Measurements from ENCODE around the gene TNFRSF17. TPM values are rescaled to one million over a fixed set of nuclear protein-coding genes. Genes with fewer than 3 reads are reported as not detected.
"Not testable (repeated sequence)": the region's sequence is repeated elsewhere in the genome, so short reads cannot be mapped to it uniquely, and the experiment has no call there.

The TNFRSF17 gene
- total RNA-seq, 1 donor from 2014 or later: not detected

GRCh38 chr16:11957591-11958395, 7.2 kb upstream of the TNFRSF17 start:
- H3K9me3 ChIP-seq (ENCODE audit: low read depth): no peaks in the 10 kb centered on the region
- H3K4me1 Mint-ChIP-seq: no peaks in the 10 kb centered on the region
- H3K36me3 Mint-ChIP-seq: peaks cover 3% of the 10 kb centered on the region
- no peak overlapping the region for H3K4me2 ChIP-seq
- H3K9ac ChIP-seq: no peak overlapping the region
- H3K27ac Mint-ChIP-seq: no peak overlapping the region
- no peak overlapping the region for H3K4me3 Mint-ChIP-seq
- H3K79me2 ChIP-seq (ENCODE audit: low read depth): no peaks in the 10 kb centered on the region
- no peaks in the 10 kb centered on the region for H3K27me3 ChIP-seq
- H3K9me3 Mint-ChIP-seq: no peaks in the 10 kb centered on the region
- no peaks in the 10 kb centered on the region for H3K36me3 ChIP-seq
- no peak for DNase-seq (ENCODE audit: low spot score)
- no peaks in the 10 kb centered on the region for H4K20me1 ChIP-seq (ENCODE audit: low read depth)
- H3K27ac ChIP-seq: no peak overlapping the region
- H2AFZ ChIP-seq (replicated peaks): no peak overlapping the region
- no peak for TF ChIP-seq EZH2 (IDR thresholded peaks at IDR 0.05)
- TF ChIP-seq EZH2phosphoT487 (IDR thresholded peaks at IDR 0.05): no peak
- no peak for TF ChIP-seq CTCF (IDR thresholded peaks at IDR 0.05)
- peaks cover 5% of the 10 kb centered on the region for H3K27me3 Mint-ChIP-seq (ENCODE audit: insufficient read depth, low read depth)
- H3K4me3 ChIP-seq: no peak overlapping the region
- H3F3A ChIP-seq (ENCODE audit: low read depth): no peaks in the 10 kb centered on the region
- H3K4me1 ChIP-seq: no peaks in the 10 kb centered on the region

- not testable (repeated sequence) for H3K27ac ChIP-seq; H2AFZ ChIP-seq (replicated peaks); H3K4me1 Mint-ChIP-seq; H3K4me1 ChIP-seq; H3K4me3 ChIP-seq; H3K9ac ChIP-seq; H3K79me2 ChIP-seq (ENCODE audit: low read depth); H3K4me3 Mint-ChIP-seq; H4K20me1 ChIP-seq (ENCODE audit: low read depth); H3K27ac Mint-ChIP-seq; H3F3A ChIP-seq (ENCODE audit: low read depth); DNase-seq (ENCODE audit: low spot score); H3K36me3 Mint-ChIP-seq; H3K9me3 Mint-ChIP-seq; H3K36me3 ChIP-seq; H3K27me3 Mint-ChIP-seq (ENCODE audit: insufficient read depth, low read depth); H3K9me3 ChIP-seq (ENCODE audit: low read depth); H3K27me3 ChIP-seq; H3K4me2 ChIP-seq
Measured at GRCh38 chr16:11962457-11962856, 2.6 kb upstream of the TNFRSF17 start.

DNA sequence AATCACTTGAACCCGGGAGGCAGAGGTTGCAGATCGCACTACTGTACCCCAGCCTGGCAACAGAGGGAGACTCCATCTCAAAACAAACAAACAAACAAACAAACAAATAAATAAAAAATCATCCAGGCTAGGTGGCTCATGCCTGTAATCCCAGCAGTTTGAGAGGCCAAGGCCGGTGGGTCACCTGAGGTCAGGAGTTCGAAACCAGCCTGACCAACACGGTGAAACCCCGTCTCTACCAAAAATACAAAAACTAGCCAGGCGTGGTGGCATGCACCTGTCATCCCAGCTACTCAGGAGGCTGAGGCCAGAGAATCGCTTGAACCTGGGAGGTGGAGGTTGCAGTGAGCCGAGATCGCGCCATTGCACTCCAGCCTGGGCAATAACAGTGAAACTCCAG, 2.0 kb upstream of the TNFRSF17 start:
- H3K4me3 Mint-ChIP-seq; H3K36me3 ChIP-seq; H3K79me2 ChIP-seq (ENCODE audit: low read depth); H3K4me1 Mint-ChIP-seq; H3K27ac Mint-ChIP-seq; H4K20me1 ChIP-seq (ENCODE audit: low read depth); H3K9me3 Mint-ChIP-seq; H3K27ac ChIP-seq; H3K27me3 ChIP-seq; H3K27me3 Mint-ChIP-seq (ENCODE audit: insufficient read depth, low read depth); H3F3A ChIP-seq (ENCODE audit: low read depth); H3K4me3 ChIP-seq; DNase-seq (ENCODE audit: low spot score); H2AFZ ChIP-seq (replicated peaks); H3K4me2 ChIP-seq; H3K9ac ChIP-seq; H3K4me1 ChIP-seq; H3K36me3 Mint-ChIP-seq; H3K9me3 ChIP-seq (ENCODE audit: low read depth): not testable (repeated sequence)

- no peak overlapping the region for H3K27ac Mint-ChIP-seq
Measured at GRCh38 chr16:11963706-11964105, 1.3 kb upstream of the TNFRSF17 start.

More at GRCh38 chr16:11963706-11964105, 1.3 kb upstream of the TNFRSF17 start:
- no peak for TF ChIP-seq EZH2 (IDR thresholded peaks at IDR 0.05)
- TF ChIP-seq CTCF (IDR thresholded peaks at IDR 0.05): no peak
- TF ChIP-seq EZH2phosphoT487 (IDR thresholded peaks at IDR 0.05): no peak
- Mint-ChIP-seq H3K9me3 (no peaks in the 10 kb centered on the region), H3K4me3 (no peak overlapping the region), H3K27me3 (ENCODE audit: insufficient read depth, low read depth) (no peaks in the 10 kb centered on the region), H3K36me3 (no peaks in the 10 kb centered on the region), H3K4me1 (peaks cover 2% of the 10 kb centered on the region)
- no peak overlapping the region for H3K9ac ChIP-seq
- no peak overlapping the region for H3K27ac ChIP-seq
- no peak overlapping the region for H2AFZ ChIP-seq (replicated peaks)
- H3K9me3 ChIP-seq (ENCODE audit: low read depth): no peaks in the 10 kb centered on the region
- H3K36me3 ChIP-seq: no peaks in the 10 kb centered on the region
- H3K27me3 ChIP-seq: no peaks in the 10 kb centered on the region
- no peak overlapping the region for H3K4me3 ChIP-seq
- H4K20me1 ChIP-seq (ENCODE audit: low read depth): no peaks in the 10 kb centered on the region
- no peaks in the 10 kb centered on the region for H3K4me1 ChIP-seq
- no peak overlapping the region for H3K4me2 ChIP-seq
- peaks cover 4% of the 10 kb centered on the region for H3F3A ChIP-seq (ENCODE audit: low read depth)
- DNase-seq (ENCODE audit: low spot score): no peak
- H3K79me2 ChIP-seq (ENCODE audit: low read depth): no peaks in the 10 kb centered on the region
